GM12878 (cell line): ENCODE measurements around the gene RCOR1. TPM values are rescaled to one million over a fixed set of nuclear protein-coding genes. Genes with fewer than 3 reads are reported as not detected.

ENCODE experiments used
- BMI1 ChIP-seq: fragments of 450-650 bp; IDR thresholded peaks from 2 replicates; pipeline ENCODE4 v1.6.1; 2016; ENCODE audit warnings: mild to moderate bottlenecking, moderate library complexity, borderline replicate concordance
- CEBPB ChIP-seq, 2 experiments: fragments of 150-350 bp in 1 of 2; IDR thresholded peaks; 2 replicates each; pipeline ENCODE4 v1.6.1; 2012 to 2014; ENCODE audit warnings: low read depth in 2 of 2, low read length in 2 of 2, borderline replicate concordance in 1 of 2, inconsistent platforms in 1 of 2
- CREM ChIP-seq: IDR thresholded peaks from 2 replicates; pipeline ENCODE4 v1.6.1; 2014; ENCODE audit warnings: antibody characterized with exemption, low read depth
- GATAD2B ChIP-seq: fragments of 450-650 bp; conservative IDR thresholded peaks from 2 replicates; pipeline ENCODE4 v1.6.1; 2017; ENCODE audit warnings: low read depth, mild to moderate bottlenecking, moderate library complexity
- HDAC6 ChIP-seq: fragments of 200-600 bp; sonication (generic); IDR thresholded peaks from one replicate; pipeline ENCODE4 v1.8.0; 2017; ENCODE audit warnings: antibody characterized with exemption; ENCODE audit not compliant: unreplicated experiment
- HDGF ChIP-seq: fragments of 450-650 bp; IDR thresholded peaks from 2 replicates; pipeline ENCODE4 v1.6.1; 2016; ENCODE audit warnings: antibody characterized with exemption
- IRF4 ChIP-seq: IDR thresholded peaks from 2 replicates; pipeline ENCODE4 v1.6.1; 2011; ENCODE audit warnings: low read depth, low read length
- KLF5 ChIP-seq: fragments of 450-650 bp; IDR thresholded peaks from 2 replicates; pipeline ENCODE4 v1.6.1; 2014; ENCODE audit warnings: mild to moderate bottlenecking; ENCODE audit not compliant: partially characterized antibody
- MEF2A ChIP-seq: IDR thresholded peaks from 2 replicates; pipeline ENCODE4 v1.6.1; 2011; ENCODE audit warnings: low read depth, mild to moderate bottlenecking, low read length, moderate library complexity; ENCODE audit not compliant: insufficient read depth
- NRF1 ChIP-seq: conservative IDR thresholded peaks from 2 replicates; pipeline ENCODE4 v1.6.1; 2011; ENCODE audit warnings: mild to moderate bottlenecking, low read depth, low read length, improper control_type of control experiment
- PAX8 ChIP-seq: fragments of 450-650 bp; IDR thresholded peaks from 2 replicates; pipeline ENCODE4 v1.6.1; 2017; ENCODE audit warnings: mild to moderate bottlenecking, moderate library complexity
- RFX5 ChIP-seq: IDR thresholded peaks from 2 replicates; pipeline ENCODE4 v1.6.1; 2011; ENCODE audit warnings: low read depth, low read length, improper control_type of control experiment
- SUZ12 ChIP-seq: fragments of 200-600 bp; sonication (generic); IDR thresholded peaks from one replicate; pipeline ENCODE4 v1.6.1; 2018; ENCODE audit warnings: antibody characterized with exemption, mild to moderate bottlenecking; ENCODE audit not compliant: unreplicated experiment
- TBL1XR1 ChIP-seq: IDR thresholded peaks from 2 replicates; pipeline ENCODE4 v1.6.1; 2012; ENCODE audit warnings: low read depth, low read length, improper control_type of control experiment
- TCF3 ChIP-seq: IDR thresholded peaks from 2 replicates; pipeline ENCODE4 v1.6.1; 2012; ENCODE audit warnings: low read depth, mild to moderate bottlenecking, low read length, borderline replicate concordance; ENCODE audit not compliant: insufficient read depth
- WRNIP1 ChIP-seq: IDR thresholded peaks from 2 replicates; pipeline ENCODE4 v1.6.1; 2011; ENCODE audit warnings: low read depth, low read length, improper control_type of control experiment, borderline replicate concordance
- YY1 ChIP-seq: IDR thresholded peaks from 2 replicates; pipeline ENCODE4 v1.6.1; 2011; ENCODE audit warnings: low read depth, mild to moderate bottlenecking, low read length
- ZSCAN29 ChIP-seq: fragments of 450-650 bp; IDR thresholded peaks from 2 replicates; pipeline ENCODE4 v1.6.1; 2017; ENCODE audit warnings: mild to moderate bottlenecking, moderate library complexity
- polyA plus RNA-seq, 11 experiments: library from polyadenylated mRNA; depleted of rRNA in 4 of 11; unstranded in 6 of 11; stranded (reverse) in 5 of 11; fragments of >200 nt; fragmentation: Nextera tagmentation in 4 of 11; fragmentation: Illumina TruSeq in 1 of 11; extraction: Ambion mirVana in 4 of 11; extraction: Trizol in 1 of 11; gene quantifications; 1 replicate in 1 of 11; 2 replicates in 10 of 11; pipeline versions ENCODE4 v1.2.1 to v1.2.3, GENCODE V29; 2011 to 2016; ENCODE audit warnings: inconsistent platforms in 2 of 11, missing spikeins in 2 of 11, low read depth in 1 of 11
- small RNA-seq: library from RNA; depleted of rRNA; stranded (forward); fragments of <200 nt; gene quantifications from one replicate; pipeline ENCODE3, GENCODE V24; 2014
- total RNA-seq, 4 experiments: library from RNA; depleted of rRNA in 3 of 4; stranded (reverse); fragments of >200 nt in 3 of 4; fragmentation: Illumina TruSeq in 1 of 4; extraction: Trizol in 1 of 4; gene quantifications; 2 replicates each; pipeline versions ENCODE4 v1.2.1 to v1.2.3, GENCODE V29; 2013 to 2021
- TF ChIP-seq, protein P1 (sequence below): fragments of 450-650 bp; IDR thresholded peaks from 2 replicates; pipeline ENCODE4 v1.6.1; 2014; ENCODE audit warnings: mild to moderate bottlenecking

The RCOR1 gene
- total and polyA plus RNA-seq, 10 of the 15 experiments (the other 5 are each of a cell fraction or from before 2014, with no cell fraction given) = 1.6 to 12.2 (median 4.4) TPM

DNA sequence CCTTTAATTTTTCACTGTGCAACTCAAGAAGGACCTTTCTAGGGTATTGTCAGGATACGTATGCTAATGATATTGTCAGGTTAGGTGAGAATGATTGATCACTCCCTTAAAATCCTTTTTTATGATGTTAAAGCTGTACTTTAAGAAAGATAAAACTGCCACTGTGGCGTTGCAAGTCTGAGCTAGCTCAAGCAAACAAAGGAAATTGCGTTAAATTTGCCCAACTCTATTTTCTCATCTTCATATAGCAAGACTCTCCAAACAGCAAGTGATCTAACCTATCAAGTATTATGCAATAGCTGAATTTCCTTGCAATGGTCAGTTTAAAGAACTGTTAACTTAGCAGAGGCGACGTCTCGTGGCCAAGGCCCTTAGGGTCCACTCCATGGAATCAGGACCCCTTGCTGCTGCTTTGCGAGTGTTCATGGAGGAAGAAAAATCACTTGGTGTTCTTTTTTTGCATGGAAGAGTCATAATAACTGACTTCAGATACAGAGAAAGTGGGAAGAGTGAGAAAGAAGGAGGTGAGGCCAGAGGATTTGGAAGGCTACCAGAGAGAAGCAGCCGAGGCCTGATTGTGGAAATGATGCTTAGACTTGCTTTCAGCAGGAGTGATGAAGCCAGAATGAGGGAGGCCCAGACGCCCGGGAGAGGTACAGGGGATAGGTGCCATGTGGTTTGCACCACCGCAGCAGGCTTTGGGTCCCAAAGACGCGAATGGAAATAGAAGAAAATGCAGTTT, 187.3 kb downstream of the RCOR1 start (continued):
- TF ChIP-seq, protein P1, sequence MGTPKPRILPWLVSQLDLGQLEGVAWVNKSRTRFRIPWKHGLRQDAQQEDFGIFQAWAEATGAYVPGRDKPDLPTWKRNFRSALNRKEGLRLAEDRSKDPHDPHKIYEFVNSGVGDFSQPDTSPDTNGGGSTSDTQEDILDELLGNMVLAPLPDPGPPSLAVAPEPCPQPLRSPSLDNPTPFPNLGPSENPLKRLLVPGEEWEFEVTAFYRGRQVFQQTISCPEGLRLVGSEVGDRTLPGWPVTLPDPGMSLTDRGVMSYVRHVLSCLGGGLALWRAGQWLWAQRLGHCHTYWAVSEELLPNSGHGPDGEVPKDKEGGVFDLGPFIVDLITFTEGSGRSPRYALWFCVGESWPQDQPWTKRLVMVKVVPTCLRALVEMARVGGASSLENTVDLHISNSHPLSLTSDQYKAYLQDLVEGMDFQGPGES = no peak
- TF ChIP-seq NRF1 = no peak
- no peak for TF ChIP-seq TCF3
- TF ChIP-seq BMI1 = no peak
- TF ChIP-seq PAX8 = no peak
- TF ChIP-seq YY1 = no peak
- no peak for TF ChIP-seq SUZ12
- TF ChIP-seq HDAC6 = no peak
- no peak for TF ChIP-seq CREM
- TF ChIP-seq TBL1XR1 = no peak
- TF ChIP-seq GATAD2B = no peak
- no peak for TF ChIP-seq MEF2A
- TF ChIP-seq WRNIP1 = 0 out of 2 replicates have a peak, but pooled peaks have one; percentile 14
- TF ChIP-seq RFX5 = no peak
- TF ChIP-seq KLF5 = no peak
- TF ChIP-seq IRF4 = no peak
- no peak for TF ChIP-seq CEBPB (IDR thresholded peaks at IDR 0.05; ENCODE audit: borderline replicate concordance in 1 of 2, low read depth in 2 of 2, low read length in 2 of 2)
- TF ChIP-seq ZSCAN29 = no peak
- 0 out of 2 replicates have a peak, but pooled peaks have one; percentile 36 for TF ChIP-seq HDGF

Small RNA genes within 50 kb of the gene (small RNA-seq; reads per million reads assigned to genes)
- gene RF00019 (not detected), gene RN7SL546P (not detected)

Other genes with a start within 250 kb of the RCOR1 start
- gene CINP, start 229.8 kb upstream of the RCOR1 start, total RNA-seq (2014; rRNA removed) = 42.6 and 45.7 TPM in 2 replicates
- 43.5 and 45.4 TPM in 2 replicates for gene CINP, start 229.8 kb upstream of the RCOR1 start, total RNA-seq (2014; rRNA removed; fragmentation: Illumina TruSeq; extraction: Trizol)
- gene CINP, start 229.8 kb upstream of the RCOR1 start, total RNA-seq (2021) = 44.5 and 45.8 TPM in 2 replicates
- gene CINP, start 229.8 kb upstream of the RCOR1 start, polyA plus RNA-seq (2011; rRNA removed) = 53.5 and 62.0 TPM in 2 replicates
- 56.4 and 59.3 TPM in 2 replicates for gene CINP, start 229.8 kb upstream of the RCOR1 start, polyA plus RNA-seq (2014; fragmentation: Illumina TruSeq; extraction: Trizol)
- 10 to 100 TPM; 47.9 to 52.6 TPM for gene CINP, start 229.8 kb upstream of the RCOR1 start, polyA plus RNA-seq (2014; fragmentation: Nextera tagmentation; extraction: Ambion mirVana)
- gene CINP, start 229.8 kb upstream of the RCOR1 start, polyA plus RNA-seq (2014; rRNA removed) = 50.8 and 53.1 TPM in 2 replicates
- 10 to 100 TPM; 70.1 to 73.3 TPM for gene CINP, start 229.8 kb upstream of the RCOR1 start, polyA plus RNA-seq (2016; fragmentation: Nextera tagmentation; extraction: Ambion mirVana)
- gene TECPR2, start 229.7 kb upstream of the RCOR1 start, total RNA-seq (2014; rRNA removed) = 3.2 and 5.8 TPM in 2 replicates
- 2.5 and 3.0 TPM in 2 replicates for gene TECPR2, start 229.7 kb upstream of the RCOR1 start, total RNA-seq (2014; rRNA removed; fragmentation: Illumina TruSeq; extraction: Trizol)
- 8.1 and 10.0 TPM in 2 replicates for gene TECPR2, start 229.7 kb upstream of the RCOR1 start, total RNA-seq (2021)
- 1.6 and 1.8 TPM in 2 replicates for gene TECPR2, start 229.7 kb upstream of the RCOR1 start, polyA plus RNA-seq (2011; rRNA removed)
- gene TECPR2, start 229.7 kb upstream of the RCOR1 start, polyA plus RNA-seq (2014; fragmentation: Illumina TruSeq; extraction: Trizol) = 2.5 and 2.8 TPM in 2 replicates
- gene TECPR2, start 229.7 kb upstream of the RCOR1 start, polyA plus RNA-seq (2014; fragmentation: Nextera tagmentation; extraction: Ambion mirVana) = under 1 TPM; 0.15 to 0.26 TPM
- gene TECPR2, start 229.7 kb upstream of the RCOR1 start, polyA plus RNA-seq (2014; rRNA removed) = 3.8 and 5.3 TPM in 2 replicates
- gene TECPR2, start 229.7 kb upstream of the RCOR1 start, polyA plus RNA-seq (2016; fragmentation: Nextera tagmentation; extraction: Ambion mirVana) = 1 to 10 TPM; 3.2 to 4.2 TPM
- 1.8 and 3.3 TPM in 2 replicates for gene ANKRD9, start 82.9 kb upstream of the RCOR1 start, total RNA-seq (2014; rRNA removed)
- 0.54 and 0.78 TPM in 2 replicates for gene ANKRD9, start 82.9 kb upstream of the RCOR1 start, total RNA-seq (2014; rRNA removed; fragmentation: Illumina TruSeq; extraction: Trizol)
- gene ANKRD9, start 82.9 kb upstream of the RCOR1 start, total RNA-seq (2021) = 3.6 and 4.4 TPM in 2 replicates
- gene ANKRD9, start 82.9 kb upstream of the RCOR1 start, polyA plus RNA-seq (2011; rRNA removed) = 0.33 and 0.43 TPM in 2 replicates
- 0.30 and 0.43 TPM in 2 replicates for gene ANKRD9, start 82.9 kb upstream of the RCOR1 start, polyA plus RNA-seq (2014; fragmentation: Illumina TruSeq; extraction: Trizol)
- under 1 TPM; 0.03 to 0.04 TPM for gene ANKRD9, start 82.9 kb upstream of the RCOR1 start, polyA plus RNA-seq (2014; fragmentation: Nextera tagmentation; extraction: Ambion mirVana)
- gene ANKRD9, start 82.9 kb upstream of the RCOR1 start, polyA plus RNA-seq (2014; rRNA removed) = 3.2 and 3.4 TPM in 2 replicates
- gene ANKRD9, start 82.9 kb upstream of the RCOR1 start, polyA plus RNA-seq (2016; fragmentation: Nextera tagmentation; extraction: Ambion mirVana) = under 1 TPM; 0.44 to 0.74 TPM
- 33.3 and 40.3 TPM in 2 replicates for gene TRAF3, start 184.8 kb downstream of the RCOR1 start, total RNA-seq (2014; rRNA removed)
- gene TRAF3, start 184.8 kb downstream of the RCOR1 start, total RNA-seq (2014; rRNA removed; fragmentation: Illumina TruSeq; extraction: Trizol) = 34.3 and 36.5 TPM in 2 replicates
- 55.2 and 60.1 TPM in 2 replicates for gene TRAF3, start 184.8 kb downstream of the RCOR1 start, total RNA-seq (2021)
- gene TRAF3, start 184.8 kb downstream of the RCOR1 start, polyA plus RNA-seq (2011; rRNA removed) = 66.3 and 70.1 TPM in 2 replicates
- gene TRAF3, start 184.8 kb downstream of the RCOR1 start, polyA plus RNA-seq (2014; fragmentation: Illumina TruSeq; extraction: Trizol) = 18.1 and 33.6 TPM in 2 replicates
- gene TRAF3, start 184.8 kb downstream of the RCOR1 start, polyA plus RNA-seq (2014; fragmentation: Nextera tagmentation; extraction: Ambion mirVana) = 1 to 10 TPM; 3.0 to 4.0 TPM
- gene TRAF3, start 184.8 kb downstream of the RCOR1 start, polyA plus RNA-seq (2014; rRNA removed) = 46.1 and 46.3 TPM in 2 replicates
- 10 to 100 TPM; 36.4 to 40.9 TPM for gene TRAF3, start 184.8 kb downstream of the RCOR1 start, polyA plus RNA-seq (2016; fragmentation: Nextera tagmentation; extraction: Ambion mirVana)